NCI-H460 (cell line): ENCODE data around the gene NAV3. TPM values are rescaled to one million over a fixed set of nuclear protein-coding genes. Genes with fewer than 3 reads are reported as not detected.

Experiments used
- DNase-seq: peaks from one replicate; pipeline ENCODE4 v3.0.0-alpha.2; 2016; ENCODE audit warnings: low read depth; ENCODE audit errors: extremely low read depth
- total RNA-seq: library from RNA; depleted of rRNA; stranded (reverse); fragments of >200 nt; shearing (Covaris generic); gene quantifications from 2 replicates; pipeline ENCODE4 v1.2.3, GENCODE V29; 2014

NAV3 gene
- total RNA-seq, 1 experiment from 2014 or later: 9.4 TPM

DNA sequence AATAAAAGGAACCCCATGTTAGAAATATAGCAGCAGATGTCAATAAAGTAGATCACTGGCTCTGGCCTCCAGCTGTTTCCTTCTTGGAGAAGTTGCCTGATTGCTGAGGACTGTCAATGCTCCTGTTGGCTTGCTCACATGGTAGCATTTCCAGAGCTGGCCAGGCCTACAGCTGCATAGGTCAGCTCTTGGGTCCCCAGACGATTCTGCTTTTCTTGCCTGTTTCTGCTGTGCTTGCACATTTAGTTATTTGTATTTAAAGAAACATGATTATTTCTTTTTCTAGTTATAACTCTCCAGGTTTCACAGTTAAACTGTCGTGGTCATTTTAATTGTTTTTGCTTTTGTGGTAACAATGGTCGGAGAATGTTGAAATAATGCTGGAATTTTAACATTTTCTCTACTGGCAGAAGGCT, 7.2 kb downstream of the NAV3 start:
- DNase-seq: no peak

GRCh38 chr12:77841521-77841920, 10.8 kb downstream of the NAV3 start:
- DNase-seq: no peak

GRCh38 chr12:77842430-77842829, 11.7 kb downstream of the NAV3 start:
- no peak for DNase-seq

DNA sequence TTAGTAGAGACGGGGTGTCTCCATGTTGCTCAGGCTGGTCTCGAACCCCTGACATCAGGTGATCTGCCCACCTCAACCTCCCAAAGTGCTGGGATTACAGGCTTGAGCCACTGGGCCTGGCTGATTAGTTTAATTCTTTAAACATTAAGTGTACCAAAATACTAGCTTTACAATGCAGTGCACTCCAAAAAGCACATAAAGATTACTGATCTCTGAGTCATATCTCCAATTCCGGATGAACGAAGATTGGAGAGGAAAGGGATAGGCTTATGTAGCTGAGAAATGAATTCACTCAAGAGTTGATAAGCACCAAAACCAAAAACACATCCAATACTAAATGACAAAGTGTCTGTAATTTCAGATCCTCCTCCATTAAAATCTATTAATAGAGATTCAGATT, 15.1 kb downstream of the NAV3 start:
- no peak for DNase-seq

DNA sequence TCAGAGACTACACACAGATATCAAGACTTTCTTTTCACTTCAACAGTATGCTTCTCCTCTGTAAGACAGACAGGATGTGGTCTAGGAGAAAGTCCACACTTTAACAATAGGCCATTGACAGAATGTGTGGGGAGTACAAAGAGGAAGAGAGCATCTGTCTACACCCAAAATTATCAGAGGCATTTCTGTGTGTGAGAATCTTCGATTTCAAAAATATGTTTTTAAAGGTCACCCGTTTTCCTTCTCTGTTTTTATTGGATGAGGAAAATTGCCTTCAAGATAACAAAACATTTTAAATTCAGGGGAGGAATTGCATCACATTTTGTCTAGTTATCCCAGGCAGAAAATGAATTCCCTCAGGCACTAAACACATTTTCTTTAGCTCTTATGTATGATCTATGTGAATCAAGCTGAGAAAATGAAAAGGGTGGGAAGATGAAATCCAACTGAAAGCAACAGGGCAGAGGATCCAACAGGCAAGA, 16.4 kb downstream of the NAV3 start:
- DNase-seq: no peak

GRCh38 chr12:77847680-77848431, 17.2 kb downstream of the NAV3 start:
- no peak for DNase-seq

GRCh38 chr12:77850129-77850528, 19.4 kb downstream of the NAV3 start:
- DNase-seq: no peak

GRCh38 chr12:77850698-77851097, 20.0 kb downstream of the NAV3 start:
- no peak for DNase-seq

DNA sequence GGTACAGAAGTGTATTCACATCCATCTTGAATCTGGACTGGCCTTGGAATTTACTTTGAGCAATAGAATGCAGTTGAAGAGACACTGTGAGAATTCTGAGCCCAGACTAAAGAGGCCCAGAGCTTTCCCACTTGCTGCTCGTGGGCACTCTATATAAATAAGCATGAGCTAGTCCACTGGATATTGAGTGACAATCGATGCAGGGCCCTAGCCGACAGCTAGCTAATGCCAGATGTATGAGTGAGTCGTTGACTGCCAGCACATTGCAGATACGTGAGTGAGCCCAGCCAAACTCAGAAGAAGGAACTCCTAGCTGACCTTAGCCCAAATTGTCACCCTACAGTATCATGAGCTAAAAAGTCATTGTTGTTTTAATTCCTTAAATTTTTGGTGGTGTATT, 24.9 kb downstream of the NAV3 start:
- DNase-seq: no peak

GRCh38 chr12:77861317-77861716, 30.6 kb downstream of the NAV3 start:
- DNase-seq: no peak

DNA sequence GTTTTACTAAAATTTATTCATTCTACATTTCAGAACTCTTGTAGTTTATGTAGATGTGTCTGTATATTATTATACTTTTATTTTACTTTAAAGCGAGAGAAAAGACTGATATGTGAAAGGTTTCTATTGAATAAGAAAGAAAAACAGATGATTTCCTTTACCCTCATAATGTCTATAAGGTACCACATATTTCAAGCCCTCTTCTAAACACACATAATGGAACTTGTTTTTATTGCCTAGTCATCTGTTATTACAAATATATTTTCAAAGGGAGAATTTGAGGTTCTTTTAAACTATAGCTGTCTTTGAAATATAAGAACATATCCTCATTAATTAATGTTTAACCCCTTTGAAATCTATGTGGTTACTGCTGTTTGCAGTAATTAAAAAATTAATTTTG, 34.5 kb downstream of the NAV3 start:
- no peak for DNase-seq

GRCh38 chr12:77878901-77879300, 48.2 kb downstream of the NAV3 start:
- no peak for DNase-seq

- DNase-seq: no peak
Observed at GRCh38 chr12:77882709-77883108, 52.0 kb downstream of the NAV3 start.

DNA sequence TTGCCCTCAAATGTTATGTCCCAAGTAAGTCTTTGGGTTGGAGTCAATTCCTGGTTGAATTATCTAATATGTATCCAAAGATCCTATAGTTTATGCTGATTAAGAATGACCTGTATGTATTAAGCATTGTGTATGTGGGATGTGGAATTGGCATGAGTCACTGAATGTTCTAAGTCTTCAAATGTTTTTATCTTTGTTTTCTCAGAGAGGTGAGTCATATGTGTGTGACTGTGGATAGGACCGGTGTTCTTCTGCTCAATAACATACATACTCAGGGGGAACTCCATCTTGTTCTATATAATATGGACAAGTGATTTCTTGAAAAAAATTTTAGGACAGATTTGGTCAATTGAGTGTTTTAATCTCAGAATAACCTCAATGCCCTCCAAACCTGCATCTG, 57.9 kb downstream of the NAV3 start:
- no peak for DNase-seq

GRCh38 chr12:77891518-77892147, 60.9 kb downstream of the NAV3 start:
- no peak for DNase-seq

DNA sequence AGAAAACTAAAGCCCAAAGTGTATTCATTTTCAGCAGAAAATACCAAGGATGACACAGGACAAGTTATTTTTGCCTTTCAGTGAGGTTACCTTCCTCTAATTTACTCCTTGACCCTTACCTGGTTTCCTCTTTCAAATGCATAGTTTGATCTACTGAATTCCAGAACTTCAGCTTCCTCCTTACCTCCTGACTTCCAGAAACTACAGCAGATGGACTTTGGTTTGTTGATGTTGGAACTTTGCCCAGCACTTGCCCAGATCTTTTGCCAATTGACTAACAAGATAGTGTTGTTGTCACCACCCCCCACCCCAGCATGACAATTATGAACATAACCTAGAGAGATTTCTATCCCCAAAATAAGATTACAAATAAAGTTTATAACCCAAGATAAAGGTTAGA, 63.2 kb downstream of the NAV3 start:
- DNase-seq: no peak

GRCh38 chr12:77894556-77894955, 63.9 kb downstream of the NAV3 start:
- DNase-seq: no peak

DNA sequence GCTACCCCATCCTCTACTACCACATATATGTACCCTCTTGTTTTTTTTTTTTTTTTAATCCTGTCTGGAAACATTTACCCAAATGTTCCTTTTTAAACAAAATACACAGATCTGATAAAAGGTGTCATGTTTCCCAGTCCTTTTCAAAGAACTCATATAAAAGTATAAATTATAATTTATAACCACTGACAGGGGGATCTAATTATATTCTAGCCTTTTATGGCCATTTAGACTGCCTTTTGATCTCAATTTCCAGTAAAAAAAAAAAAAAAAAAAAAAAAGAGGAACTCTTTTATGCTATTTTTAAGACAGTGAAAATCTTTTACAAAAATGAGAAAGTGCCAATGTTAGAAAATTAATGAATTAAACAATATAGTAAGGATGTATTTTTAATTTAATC, 65.0 kb downstream of the NAV3 start:
- DNase-seq: no peak

GRCh38 chr12:77907936-77908335, 77.2 kb downstream of the NAV3 start:
- no peak for DNase-seq

- DNase-seq: no peak
Observed at GRCh38 chr12:77914081-77914488, 83.4 kb downstream of the NAV3 start.

DNA sequence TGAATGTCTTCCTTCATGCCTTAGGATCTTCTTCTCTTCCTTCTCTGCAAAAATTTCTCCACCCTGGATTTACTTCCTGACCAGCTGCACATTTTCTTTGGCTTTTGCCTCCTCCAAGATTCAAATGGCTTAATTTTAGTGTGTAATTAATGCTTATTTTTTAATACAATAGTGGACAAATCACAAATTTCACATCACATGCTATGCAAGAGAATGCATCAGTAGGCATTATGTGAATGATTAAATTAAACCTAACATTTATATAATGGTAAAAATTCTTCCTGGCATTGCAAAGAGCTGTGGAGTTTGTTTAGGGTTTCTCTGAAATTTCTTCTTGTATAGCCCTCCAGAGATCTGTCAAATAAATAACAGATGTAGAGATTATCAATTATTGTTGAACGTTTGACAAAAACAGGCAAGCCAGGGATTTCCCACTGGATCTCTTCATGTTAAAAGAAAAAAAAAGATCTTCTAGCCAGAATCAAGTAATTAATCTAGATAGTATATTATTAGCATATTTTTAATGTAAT, 84.4 kb downstream of the NAV3 start:
- DNase-seq: no peak

- no peak for DNase-seq
Observed at GRCh38 chr12:77916276-77916675, 85.6 kb downstream of the NAV3 start.
